ENCODE measurements around the gene NOXO1.
A peak's percentile ranks its signal among the peaks of the same experiment; 100 is the strongest.
"Not testable (repeated sequence)": the region's sequence is repeated elsewhere in the genome, so short reads cannot be mapped to it uniquely, and the experiment has no call there.

NOXO1 gene

DNA sequence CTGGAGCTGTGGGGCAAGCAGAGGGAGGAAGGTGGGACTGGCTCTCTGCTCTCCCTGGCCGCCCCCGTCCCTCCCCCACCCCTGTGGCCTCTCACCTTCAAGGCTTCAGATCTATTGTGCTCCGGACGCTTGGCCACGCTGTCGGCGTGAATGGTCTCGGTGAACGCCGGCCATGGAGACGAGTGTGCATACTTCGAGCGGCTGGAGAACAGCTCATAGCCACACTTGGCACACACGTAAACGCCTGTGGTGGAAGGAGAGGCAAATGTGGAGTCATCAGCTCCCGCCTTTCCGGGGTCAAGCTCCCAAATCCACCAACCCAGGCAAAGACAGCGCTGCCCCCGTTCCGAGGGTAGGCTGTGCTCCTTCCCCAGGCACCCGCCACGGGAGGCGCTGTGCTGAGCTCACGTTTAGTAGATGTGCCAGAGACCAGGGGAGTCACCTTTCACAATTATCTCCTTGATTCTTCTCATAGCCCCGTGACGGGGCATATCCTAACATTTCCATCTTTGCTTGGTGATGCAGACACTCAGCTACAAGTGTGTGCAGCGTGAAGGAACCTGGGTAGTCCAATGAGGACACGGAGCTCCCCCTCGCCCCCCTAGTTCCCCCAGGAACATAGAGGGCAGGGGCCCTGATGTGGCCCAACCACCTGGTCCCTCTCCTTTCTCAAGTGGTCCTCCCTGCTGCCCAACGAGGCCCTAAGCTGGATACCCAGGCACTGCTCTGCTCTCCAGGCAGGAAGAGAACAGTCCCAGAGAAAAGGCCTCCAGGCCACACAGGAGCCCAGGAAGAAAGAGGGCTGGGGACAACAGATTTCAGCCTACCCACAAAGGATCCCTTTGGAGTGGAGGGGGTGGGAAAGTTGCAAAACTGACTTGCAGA is 39.9 kb downstream of the NOXO1 start:
- no peak for DNase-seq (ENCODE audit: low read depth)

DNA sequence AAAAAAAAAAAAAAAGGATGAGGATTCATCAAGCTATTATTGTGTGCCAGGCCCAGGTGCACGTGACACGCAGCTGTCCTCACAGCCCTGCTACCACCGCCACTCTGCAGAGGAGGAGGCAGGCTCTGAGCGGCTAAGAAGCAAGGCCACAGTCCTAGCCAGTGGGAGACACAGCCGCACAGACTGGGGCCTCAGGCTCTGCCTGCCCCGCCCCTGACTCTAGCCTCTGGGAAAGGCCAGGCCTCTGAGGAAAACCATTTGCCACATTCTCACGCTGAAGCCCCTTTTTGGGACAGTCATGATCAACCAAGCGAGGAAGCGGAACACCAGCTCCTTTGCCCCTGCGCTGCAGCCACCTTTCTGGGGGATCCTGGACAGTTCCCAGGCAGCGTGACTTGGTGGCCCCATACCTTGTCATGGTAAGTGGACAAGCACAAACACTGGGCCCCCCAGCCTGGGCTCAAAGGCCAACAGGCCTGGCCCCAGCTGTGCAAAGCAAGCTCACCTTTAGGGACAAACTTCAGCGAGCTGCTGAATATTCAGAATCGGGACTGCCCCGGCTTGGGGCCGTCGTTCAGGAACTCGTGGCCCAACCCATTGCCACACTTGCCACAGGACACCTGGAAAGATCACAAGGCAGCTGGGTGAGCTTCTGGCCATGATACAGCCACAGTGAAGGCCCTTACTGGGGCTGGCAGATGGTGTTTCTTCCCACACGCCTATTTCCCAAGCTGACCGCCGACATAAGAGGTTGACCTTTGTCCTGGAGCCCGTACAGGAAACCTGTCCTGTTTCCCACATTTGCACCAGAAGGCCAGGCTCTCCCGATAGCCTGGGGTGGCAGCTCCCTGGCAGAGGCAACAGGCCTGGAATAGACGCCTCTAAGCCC is 40.8 kb downstream of the NOXO1 start:
- DNase-seq (ENCODE audit: low read depth), result no peak

DNA sequence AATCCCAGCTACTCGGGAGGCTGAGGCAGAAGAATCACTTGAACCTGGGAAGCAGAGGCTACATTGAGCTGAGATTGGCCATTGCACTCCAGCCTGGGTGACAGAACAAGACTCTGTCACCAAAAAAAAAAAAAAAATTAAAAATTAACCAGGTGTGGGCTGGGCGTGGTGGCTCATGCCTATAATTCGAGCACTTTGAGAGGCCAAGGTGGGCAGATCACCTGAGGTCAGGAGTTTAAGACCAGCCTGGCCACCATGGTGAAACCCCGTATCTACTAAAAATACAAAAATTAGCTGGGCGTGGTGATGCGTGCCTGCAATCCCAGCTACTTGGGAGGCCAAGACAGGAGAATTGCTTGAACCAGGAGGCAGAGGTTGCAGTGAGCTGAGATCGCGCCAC is 41.4 kb downstream of the NOXO1 start:
- not testable (repeated sequence) for DNase-seq (ENCODE audit: low read depth)

DNA sequence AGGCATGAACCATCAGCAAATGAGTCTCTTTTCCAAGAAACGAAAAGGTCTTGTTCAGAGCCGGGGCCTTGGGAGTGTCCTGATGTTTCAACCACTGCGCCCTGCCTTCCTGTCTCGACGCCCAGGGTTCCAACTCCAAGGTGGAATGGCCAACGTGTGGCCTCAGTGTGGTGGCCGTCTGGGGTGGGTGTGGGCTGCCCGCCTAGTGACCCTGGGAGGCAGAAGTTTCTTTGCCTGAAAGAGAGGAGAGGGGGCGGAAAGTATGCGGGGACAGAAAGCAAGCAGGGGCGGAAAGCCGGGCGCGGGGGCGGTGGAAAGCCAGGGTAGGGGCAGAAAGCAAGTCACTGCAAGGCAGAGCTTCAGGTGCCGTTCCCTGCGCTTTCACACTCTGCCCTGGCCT is 42.4 kb downstream of the NOXO1 start:
- DNase-seq (ENCODE audit: low read depth), result no peak

DNA sequence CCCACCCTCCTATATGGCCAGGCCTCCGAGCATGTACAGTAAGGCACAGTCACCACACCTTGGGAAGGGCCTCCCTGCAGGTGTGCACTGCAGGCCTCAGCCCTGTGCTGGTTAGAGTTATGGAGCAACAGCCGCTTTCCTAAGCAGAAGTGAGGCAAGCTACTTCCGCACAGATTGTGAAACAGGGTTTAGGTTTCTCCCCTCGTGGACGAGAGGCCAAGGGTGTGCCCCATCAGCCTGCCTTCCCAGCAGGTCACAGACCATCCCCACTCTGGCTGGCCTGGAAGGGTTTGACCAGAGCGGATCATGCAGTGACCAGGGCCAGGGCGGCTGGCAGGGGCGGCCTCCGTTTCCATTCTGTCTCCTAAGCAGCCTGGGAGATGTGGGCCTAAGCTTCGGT is 43.0 kb downstream of the NOXO1 start:
- DNase-seq (ENCODE audit: low read depth), result no peak

DNA sequence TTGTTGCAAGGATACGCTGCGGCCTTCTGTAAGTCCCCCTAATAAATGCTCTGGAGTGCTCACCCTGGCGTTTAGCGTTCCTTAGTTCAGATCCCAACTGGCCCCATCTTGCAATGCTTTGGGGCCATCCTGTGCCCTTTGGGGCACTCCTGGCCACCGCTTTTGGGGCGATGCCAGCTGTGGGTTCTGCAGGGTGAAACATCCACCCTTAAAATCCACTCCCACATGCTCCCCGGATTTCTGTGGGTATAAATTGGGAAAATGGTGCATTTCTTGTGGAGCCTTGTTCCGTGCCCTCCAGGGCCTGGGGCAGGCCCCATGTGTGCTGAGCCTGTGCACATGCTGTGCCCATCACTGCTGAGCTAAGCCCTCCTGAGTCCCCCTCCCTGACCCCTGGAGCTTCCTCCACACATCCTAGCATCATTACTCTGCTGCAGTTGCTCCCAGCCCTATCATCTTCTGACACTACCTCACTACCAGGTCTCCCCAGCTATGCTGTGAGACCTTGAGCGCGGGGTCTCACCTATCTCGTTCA is 44.3 kb downstream of the NOXO1 start:
- no peak for DNase-seq (ENCODE audit: low read depth)

DNA sequence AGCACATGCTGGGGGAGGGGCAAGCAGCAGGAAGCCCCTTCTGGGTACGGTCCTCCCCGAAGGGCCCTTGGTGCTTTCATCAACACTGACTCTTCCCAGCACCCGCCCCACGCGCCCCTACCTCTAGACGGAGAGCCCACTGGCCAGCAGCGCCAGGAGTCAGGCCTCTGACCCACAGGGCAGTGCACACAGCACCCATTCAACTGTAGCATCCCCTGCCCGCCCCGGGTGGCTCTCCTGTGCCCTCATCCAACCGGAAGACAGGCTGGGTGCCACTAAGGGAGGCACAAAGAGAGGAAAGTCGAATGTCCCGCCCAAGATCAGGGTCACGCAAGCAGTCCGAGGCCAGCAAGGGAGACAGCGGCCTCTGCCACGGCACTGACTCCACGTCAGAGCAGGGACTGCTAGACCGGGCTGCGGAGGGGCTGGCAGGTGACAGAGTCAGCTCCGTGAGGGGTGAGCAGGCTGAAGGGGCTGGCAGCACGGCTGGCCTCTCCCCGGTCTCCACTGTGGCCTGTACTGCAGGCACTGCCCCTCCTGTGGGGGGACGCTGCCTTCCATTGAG is 48.1 kb downstream of the NOXO1 start:
- no peak for DNase-seq (ENCODE audit: low read depth)

DNA sequence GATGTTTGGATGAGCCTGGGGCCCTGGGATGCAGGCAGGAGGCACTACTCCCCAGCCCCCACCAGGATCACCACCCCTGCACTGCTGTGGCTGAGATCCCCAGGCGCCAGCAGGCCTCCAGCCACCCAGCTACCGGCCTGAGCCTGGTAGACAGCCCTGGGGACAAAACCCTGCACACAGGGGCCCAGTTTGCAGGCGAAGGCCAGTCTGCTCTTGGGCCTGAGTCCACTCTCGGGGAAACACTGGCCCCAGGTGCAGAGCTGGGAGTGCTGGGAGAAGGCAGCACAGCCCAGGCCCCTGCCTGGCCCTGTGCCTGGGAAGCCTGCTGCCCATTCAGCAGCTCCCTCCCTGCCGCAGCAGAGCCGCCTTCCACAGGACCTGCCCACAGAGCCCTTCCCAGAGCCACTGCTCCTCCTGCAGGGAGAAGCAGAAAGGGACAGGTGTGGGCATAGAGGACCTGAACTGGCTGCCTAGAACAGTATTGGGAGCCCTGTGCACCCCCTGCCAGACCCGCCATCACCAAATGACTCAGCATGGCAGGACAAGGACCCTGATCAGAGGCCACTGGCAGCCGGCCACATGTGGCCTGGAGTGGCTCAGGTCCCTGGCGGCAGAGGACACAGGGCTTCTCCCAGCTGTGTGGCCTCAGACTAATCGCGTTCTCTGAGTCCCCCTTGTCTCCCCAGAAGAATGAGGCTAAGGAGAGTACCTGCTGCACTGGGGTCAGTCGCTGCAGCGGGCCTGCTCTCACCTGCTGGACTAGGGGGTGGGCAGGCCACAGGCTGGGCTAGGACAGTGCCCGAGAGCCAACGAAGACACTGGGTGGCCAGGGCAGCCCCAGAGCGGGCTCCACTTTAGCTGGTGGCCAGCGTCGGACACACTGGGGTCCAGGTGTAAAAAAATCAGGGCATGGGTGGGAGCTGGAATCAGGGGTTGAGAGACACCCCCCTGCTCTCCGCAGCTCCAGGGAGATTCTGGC is 48.9 kb downstream of the NOXO1 start:
- no peak for DNase-seq (ENCODE audit: low read depth)

DNA sequence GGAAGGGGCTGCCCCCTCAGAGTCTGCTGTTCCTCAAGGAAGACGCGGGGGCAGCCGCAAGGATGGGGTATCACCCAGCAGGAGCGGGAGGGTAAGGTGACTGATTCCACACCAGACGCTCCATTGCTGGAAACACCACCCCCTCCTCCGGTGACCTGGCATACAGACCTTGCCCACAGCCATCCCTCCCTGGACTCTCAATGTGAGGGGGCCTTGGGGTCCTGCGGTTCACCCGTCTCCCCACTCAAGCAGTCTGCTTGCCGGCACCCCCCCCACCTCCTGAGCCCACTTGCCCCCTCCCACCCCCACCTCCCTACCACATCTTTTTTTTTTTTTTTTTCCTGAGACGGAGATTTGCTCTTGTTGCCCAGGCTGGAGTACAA is 50.9 kb downstream of the NOXO1 start:
- no peak for DNase-seq (ENCODE audit: low read depth)

DNA sequence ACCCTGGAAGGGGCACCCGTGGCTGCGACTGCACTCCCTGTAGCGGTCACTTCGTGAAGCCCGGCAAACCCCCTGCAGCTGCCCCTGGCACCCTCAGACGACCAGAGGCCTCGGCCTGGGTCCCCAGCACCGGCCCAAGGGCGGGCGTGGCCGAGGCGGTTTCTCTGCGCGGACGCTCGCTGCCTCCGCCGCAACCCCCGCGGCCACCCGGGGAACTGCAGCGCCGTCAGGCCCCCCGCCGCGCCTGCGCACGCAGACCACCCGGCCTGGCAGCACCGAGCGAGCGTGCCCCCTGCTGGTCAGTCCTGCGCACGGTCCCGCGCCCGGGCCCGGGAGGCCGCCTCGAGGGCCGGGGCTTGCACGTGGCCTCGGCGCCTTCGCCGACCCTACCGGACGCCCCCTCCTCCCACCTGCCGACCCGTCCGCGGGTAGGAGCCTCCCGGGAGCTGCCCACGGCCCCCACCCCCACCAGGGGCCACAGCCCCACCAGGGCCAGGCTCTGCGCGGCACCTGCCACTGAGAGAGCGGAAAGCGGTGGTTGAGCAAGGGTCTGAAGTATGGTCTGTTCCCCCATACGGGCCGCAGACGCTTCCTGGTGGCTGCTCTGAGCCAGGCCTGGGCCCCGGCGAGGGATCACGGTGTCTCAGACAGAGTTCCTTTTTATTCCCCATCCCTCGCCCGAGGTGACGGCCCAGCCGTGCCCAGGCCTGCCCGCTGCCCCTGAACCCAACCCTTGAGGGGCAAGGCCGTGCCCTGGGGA is 51.5 kb downstream of the NOXO1 start:
- peak; percentile 83 for DNase-seq (ENCODE audit: low read depth)

DNA sequence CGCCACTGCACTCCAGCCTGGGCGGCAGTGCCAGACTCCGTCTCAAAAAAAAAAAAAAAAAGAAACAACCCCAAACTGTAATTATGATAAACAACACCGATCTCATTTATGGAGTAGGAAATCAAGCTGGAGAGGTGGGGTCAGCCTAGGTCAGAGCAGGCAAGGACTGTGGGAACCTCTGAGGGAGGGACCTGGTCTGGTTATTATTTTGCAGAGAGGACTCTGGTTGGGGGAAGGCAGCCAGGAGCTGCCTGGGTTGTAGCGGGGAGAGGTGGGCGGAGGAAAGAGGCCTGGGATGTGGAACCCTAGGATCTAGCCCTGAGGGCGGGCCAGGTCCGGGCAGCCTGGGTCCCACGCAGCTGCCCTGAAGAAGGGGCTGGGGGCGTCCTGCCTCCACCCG is 52.2 kb downstream of the NOXO1 start:
- DNase-seq (ENCODE audit: low read depth), result no peak

Measured in stimulated activated CD8-positive, alpha-beta memory T cell treated with anti-CD3 and anti-CD28 coated beads, Interleukin-15, amount 100 ng/mL, for 1 hour (primary cell).